GM21786 (cell line): Measurements from ENCODE around the gene ITGA11.

Source experiments
- ATAC-seq: cut with Tn5 transposase; IDR thresholded peaks from one replicate; pipeline ENCODE4 v1.9.1; 2021; ENCODE audit not compliant: unreplicated experiment

Gene ITGA11

DNA sequence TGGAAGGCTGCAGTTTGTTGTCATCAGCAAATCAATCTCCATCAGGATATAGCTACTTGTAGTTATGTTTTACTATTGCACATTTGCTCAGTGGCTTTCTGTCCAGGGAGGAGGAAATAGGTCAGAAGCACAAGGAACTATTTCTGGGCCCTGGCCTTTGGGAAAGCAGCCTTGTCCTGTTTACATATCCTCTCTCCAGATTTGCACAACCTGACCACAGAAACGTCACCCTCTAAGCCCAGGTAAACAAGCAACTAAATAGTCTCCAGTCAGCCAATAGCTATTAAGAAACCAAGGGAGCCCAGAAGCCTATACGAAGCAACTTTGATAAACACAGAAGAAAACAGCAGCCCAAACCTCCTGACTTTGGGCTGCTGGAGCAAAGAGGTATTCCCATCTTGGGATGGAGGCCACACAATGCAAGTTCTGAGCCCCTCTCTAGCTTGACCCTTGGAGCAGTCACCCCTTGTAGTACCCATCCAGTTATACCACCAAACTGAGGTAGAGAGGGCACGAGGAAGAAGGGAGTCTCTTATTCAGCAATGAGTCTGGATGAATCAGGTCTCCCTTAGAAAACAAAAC is 156.7 kb downstream of the ITGA11 start:
- no peak for ATAC-seq

- ATAC-seq: no peak
Measured at GRCh38 chr15:68274201-68274848, 157.6 kb downstream of the ITGA11 start.

DNA sequence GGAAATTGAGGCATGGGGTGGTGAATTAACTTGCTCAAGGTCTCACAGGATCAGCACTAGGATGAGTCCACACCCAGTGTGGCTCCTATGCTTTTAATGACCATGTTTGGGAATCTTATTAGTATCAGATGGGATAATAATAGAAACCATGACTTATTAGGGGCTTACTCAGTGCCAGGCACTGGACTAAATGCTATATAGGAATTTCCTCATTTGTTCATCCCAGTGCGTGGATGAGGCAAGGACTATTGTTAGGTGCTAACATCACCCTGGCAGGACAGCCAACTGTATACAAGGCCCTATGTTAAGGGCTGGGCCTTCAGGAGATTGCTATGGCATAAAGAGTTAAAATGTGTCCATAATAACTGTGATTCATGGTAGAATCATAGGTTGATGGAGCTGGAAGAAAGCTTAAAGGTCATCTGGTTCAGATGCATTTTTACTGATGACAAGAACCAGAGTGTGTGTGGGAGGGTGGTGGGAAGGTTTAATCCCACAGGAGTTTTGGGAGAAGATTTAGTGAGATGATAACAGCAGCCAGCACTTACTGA is 159.2 kb downstream of the ITGA11 start:
- ATAC-seq: no peak

DNA sequence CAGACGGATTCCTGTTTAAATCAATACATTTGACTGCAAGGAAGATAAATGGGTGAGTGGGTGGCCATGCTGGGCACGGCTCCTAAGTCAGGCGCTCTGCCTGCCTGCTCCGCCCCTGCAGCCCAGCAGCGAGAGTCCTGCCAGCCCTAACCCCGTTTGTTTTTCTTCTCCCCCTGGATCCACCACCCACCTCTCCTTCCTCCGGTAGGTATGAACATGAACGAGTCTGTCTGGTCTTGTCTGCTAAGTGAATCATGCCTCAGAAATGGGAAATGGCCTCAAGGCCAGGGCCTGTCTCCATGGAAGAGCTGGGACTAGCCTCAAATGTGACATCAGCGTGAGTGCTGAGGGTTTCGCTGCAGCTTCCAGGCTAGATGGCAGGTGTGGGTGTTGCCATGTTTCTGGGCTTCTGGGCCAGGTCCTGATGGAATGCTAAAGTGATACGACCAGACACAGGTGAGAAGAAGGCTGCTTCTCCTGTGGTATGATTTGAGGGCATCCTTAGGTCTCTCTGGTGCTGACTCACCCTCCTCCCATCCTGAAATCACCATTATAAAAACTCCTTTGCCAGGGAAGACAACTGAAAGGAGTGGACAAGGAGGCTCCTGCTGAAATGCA is 160.0 kb downstream of the ITGA11 start:
- no peak for ATAC-seq

- ATAC-seq: no peak
Measured at GRCh38 chr15:68268405-68268804, 163.6 kb downstream of the ITGA11 start.

DNA sequence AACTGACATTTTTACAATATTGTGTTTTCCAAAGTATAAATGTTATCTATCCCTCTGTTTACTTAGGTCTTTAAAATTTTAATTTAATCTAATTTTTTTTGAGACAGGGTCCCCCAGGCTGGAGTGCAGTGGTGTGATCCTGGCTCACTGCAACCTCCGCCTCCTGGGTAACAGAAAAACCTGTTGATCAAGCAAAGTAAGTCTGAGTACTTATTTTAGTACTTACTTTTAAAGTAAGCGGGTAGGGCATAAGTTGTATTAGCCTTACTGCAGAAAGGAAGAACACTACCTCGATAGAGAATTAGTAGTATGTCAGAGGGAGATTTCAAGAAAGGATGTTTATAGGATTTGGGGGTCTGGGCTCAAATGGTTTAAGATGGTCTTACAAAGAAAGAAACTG is 166.3 kb downstream of the ITGA11 start:
- ATAC-seq: no peak

GRCh38 chr15:68265081-68265480 is 166.9 kb downstream of the ITGA11 start:
- no peak for ATAC-seq

- ATAC-seq: no peak
Measured at GRCh38 chr15:68264282-68264681, 167.7 kb downstream of the ITGA11 start.

DNA sequence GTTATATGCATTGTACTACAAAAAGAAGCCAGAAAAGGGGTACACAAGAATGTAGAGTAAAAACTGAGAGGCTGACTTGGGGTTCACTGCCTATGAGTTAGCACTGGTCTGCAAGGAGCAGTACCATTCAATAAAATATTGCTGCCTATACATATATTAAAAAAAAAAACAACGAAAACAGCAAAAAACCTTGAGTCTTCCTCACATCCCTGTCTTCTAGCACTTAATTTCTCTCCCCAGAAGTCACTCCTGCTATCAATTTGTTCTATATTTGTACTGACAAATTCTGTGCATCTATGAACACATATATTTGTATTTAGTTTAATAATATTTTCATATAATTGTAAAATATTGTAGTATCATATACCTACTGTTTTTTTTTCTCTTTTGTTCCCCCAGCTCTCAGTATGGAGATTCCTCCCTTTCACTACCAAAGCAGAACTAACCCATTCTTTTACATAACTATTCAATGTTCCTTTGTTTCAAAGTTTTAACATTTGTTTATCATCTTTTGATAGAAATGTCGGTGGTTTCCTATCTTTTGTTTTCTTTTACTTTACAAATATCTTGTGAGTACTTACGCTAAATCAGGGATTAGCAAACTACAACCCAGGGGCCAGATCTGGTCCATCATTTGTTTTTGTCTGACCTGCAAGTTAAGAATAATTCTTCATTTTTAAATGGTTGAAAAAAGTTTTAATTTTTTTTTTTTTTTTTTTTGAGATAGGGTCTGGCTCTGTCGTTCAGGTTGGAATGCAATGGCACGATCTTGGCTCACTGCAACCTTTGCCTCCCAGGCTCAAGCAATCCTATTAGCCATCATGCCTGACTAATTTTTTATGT is 169.2 kb downstream of the ITGA11 start:
- ATAC-seq: no peak

- ATAC-seq: no peak
Measured at GRCh38 chr15:68261980-68262379, 170.0 kb downstream of the ITGA11 start.

DNA sequence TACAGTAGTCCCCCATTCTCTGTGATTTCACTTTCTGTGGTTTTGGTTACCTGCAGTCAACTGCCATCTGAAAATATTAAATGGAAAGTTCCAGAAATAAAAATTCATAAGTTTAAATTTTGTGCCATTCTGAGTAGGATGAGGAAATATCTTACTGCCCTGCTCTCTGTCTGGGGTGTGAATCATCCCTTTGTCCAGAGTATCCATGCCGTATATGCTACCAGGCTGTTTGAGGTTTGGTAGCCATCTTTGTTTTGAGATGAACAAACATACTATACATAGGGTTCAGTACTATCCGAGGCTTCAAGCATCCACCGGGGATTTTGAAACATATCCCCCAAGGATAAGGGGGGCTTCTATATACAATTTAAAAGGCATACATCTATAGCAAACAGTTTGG is 170.7 kb downstream of the ITGA11 start:
- ATAC-seq: no peak

- ATAC-seq: no peak
Measured at GRCh38 chr15:68259883-68260282, 172.1 kb downstream of the ITGA11 start.

- no peak for ATAC-seq
Measured at GRCh38 chr15:68258692-68259091, 173.3 kb downstream of the ITGA11 start.

GRCh38 chr15:68256675-68257450 is 175.1 kb downstream of the ITGA11 start:
- ATAC-seq: no peak

GRCh38 chr15:68252925-68253534 is 178.9 kb downstream of the ITGA11 start:
- no peak for ATAC-seq

GRCh38 chr15:68249058-68249713 is 182.8 kb downstream of the ITGA11 start:
- no peak for ATAC-seq
